NCI-H187 (cell line): ENCODE data around the gene BTBD7.
"Not testable (repeated sequence)": the region's sequence is repeated elsewhere in the genome, so short reads cannot be mapped to it uniquely, and the experiment has no call there.

Source experiments
- DNase-seq, 2 experiments: peaks; one replicate each; lab custom pipeline; 2025; lab: John Stamatoyannopoulos, UW

Gene BTBD7

GRCh38 chr14:93240678-93241000 lies 92.2 kb downstream of the BTBD7 start:
- DNase-seq, result no peak

- DNase-seq, result no peak
Observed at GRCh38 chr14:93239869-93240677, 92.8 kb downstream of the BTBD7 start.

GRCh38 chr14:93234798-93235197 lies 98.0 kb downstream of the BTBD7 start:
- DNase-seq, result no peak

GRCh38 chr14:93233078-93233477 lies 99.8 kb downstream of the BTBD7 start:
- DNase-seq, result not testable (repeated sequence)

- no peak for DNase-seq
Observed at GRCh38 chr14:93232159-93232558, 100.7 kb downstream of the BTBD7 start.

- no peak for DNase-seq
Observed at GRCh38 chr14:93231129-93231979, 101.5 kb downstream of the BTBD7 start.

- DNase-seq, result no peak
Observed at GRCh38 chr14:93230539-93230938, 102.3 kb downstream of the BTBD7 start.

- DNase-seq, result no peak
Observed at GRCh38 chr14:93228550-93228949, 104.3 kb downstream of the BTBD7 start.

- DNase-seq, result no peak
Observed at GRCh38 chr14:93223565-93223964, 109.3 kb downstream of the BTBD7 start.

- no peak for DNase-seq
Observed at GRCh38 chr14:93220509-93220908, 112.3 kb downstream of the BTBD7 start.

- no peak for DNase-seq
Observed at GRCh38 chr14:93219103-93219726, 113.6 kb downstream of the BTBD7 start.

GRCh38 chr14:93214598-93214997 lies 118.2 kb downstream of the BTBD7 start:
- no peak for DNase-seq

- DNase-seq, result no peak
Observed at GRCh38 chr14:93212432-93212831, 120.4 kb downstream of the BTBD7 start.

- peak in 1 of 2 experiments; percentile 40 for DNase-seq
Observed at GRCh38 chr14:93207468-93208308, 125.1 kb downstream of the BTBD7 start.

GRCh38 chr14:93206793-93207467 lies 125.9 kb downstream of the BTBD7 start, which contains the start of the genes GON7 and UBR7:
Gene GON7 (minus strand): TSS chr14:93207065. CDS start chr14:93207037, 28 bp downstream.
Gene UBR7 (plus strand): TSS chr14:93207256. CDS start chr14:93207292, 36 bp downstream.
- DNase-seq, result peak; percentile 97

- no peak for DNase-seq
Observed at GRCh38 chr14:93201155-93201704, 131.6 kb downstream of the BTBD7 start.

- DNase-seq, result no peak
Observed at GRCh38 chr14:93200553-93200952, 132.3 kb downstream of the BTBD7 start.

- DNase-seq, result no peak
Observed at GRCh38 chr14:93199031-93199430, 133.8 kb downstream of the BTBD7 start.

GRCh38 chr14:93195316-93195999 lies 137.4 kb downstream of the BTBD7 start:
- DNase-seq, result no peak
